ENCODE data around the gene PHLPP1.

The PHLPP1 gene

DNA sequence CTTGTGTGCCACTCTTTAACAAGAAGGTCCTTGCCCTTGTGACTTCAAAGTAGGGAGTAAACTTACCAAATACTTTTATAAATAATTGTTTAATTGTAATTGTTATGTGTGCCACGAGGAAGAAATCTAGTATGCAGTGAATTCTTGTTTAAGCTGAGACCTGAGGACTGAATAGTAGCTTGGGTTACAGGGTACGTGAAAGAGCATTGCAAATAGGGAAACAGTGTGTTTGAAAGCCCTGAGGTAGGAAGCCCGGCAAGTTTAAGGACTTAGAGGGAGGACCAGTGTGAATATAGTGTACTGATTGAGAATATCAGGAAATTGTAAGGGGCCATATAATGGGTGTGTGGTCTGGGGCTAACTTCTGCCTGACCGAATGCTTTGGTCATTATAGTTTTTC, 26.2 kb downstream of the PHLPP1 start:
- Histone ChIP-seq H3K9me3 (ENCODE audit: insufficient read depth, low read depth, low read length) (no peaks in the 10 kb centered on the region), H3K79me2 (ENCODE audit: insufficient read depth, low read length) (peaks cover 95% of the 10 kb centered on the region), H3K4me3 (ENCODE audit: low read length, poor library complexity, severe bottlenecking) (no peak overlapping the region), H3K4me1 (ENCODE audit: insufficient read depth, low read length, poor library complexity, severe bottlenecking) (peaks cover 41% of the 10 kb centered on the region), H3K9me2 (replicated peaks; ENCODE audit: low read depth, low read length) (no peaks in the 10 kb centered on the region), H3K36me3 (ENCODE audit: insufficient read depth, low read length) (no peaks in the 10 kb centered on the region), H3K9ac (ENCODE audit: low read depth, low read length, poor library complexity, severe bottlenecking) (no peak overlapping the region), H3K27me3 (ENCODE audit: insufficient read depth, low read length, poor library complexity, severe bottlenecking) (no peaks in the 10 kb centered on the region), H4K20me1 (ENCODE audit: insufficient read depth, low read length, poor library complexity, severe bottlenecking) (peaks cover 35% of the 10 kb centered on the region), H3F3A (ENCODE audit: low read depth) (no peaks in the 10 kb centered on the region), H3K4me2 (ENCODE audit: low read depth, low read length, poor library complexity, severe bottlenecking) (no peak overlapping the region), H2AFZ (ENCODE audit: low read length) (no peak overlapping the region)
- TF ChIP-seq EZH2phosphoT487 (IDR thresholded peaks at IDR 0.05; ENCODE audit: borderline replicate concordance): no peak
- no peak for TF ChIP-seq CTCF (conservative IDR thresholded peaks at IDR 0.05; ENCODE audit: low read length)

DNA sequence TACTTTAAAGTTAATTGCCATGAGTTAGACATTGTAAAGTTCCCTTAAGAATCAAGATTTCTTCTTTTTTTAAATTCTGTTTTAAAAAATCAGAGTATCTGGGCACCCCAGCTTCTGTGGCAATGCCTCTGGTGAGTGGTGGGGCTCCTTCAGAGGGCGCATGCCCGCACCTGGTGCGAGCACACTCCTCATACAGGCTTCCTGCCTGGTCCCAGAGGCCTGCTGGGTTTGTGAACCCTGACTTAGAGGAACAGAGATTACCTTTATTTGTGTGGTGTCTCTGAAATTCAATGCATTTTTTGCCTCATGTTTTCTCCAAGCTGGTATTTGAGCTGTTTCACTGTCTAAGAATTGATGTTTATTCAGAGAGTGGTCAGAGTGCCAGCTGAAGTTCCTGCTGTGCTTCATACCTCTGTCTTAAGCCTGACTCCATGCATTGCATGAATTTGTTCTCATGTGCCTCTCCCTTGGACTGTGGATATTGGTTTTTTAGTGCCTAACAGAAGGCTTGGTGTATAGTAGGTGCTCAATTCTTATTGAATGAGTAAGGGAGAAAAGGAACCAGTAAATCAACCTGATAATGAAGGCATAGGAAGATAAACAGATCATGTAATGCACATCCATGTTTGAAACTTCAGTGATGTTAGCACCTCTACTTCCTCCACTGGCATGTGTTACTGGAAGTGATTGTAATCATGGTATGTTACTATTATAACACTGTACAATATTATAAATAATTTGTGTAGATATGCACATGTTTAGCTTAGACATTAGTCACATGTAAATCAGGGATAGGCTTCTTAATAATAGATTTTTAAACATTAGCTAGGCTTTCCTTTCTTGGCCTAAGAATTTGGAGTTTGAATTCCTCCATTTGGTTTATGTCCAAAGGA, 29.0 kb downstream of the PHLPP1 start:
- no peaks in the 10 kb centered on the region for H3K9me2 ChIP-seq (replicated peaks; ENCODE audit: low read depth, low read length)
- H3K4me2 ChIP-seq (ENCODE audit: low read depth, low read length, poor library complexity, severe bottlenecking): no peak overlapping the region
- no peaks in the 10 kb centered on the region for H3K27me3 ChIP-seq (ENCODE audit: insufficient read depth, low read length, poor library complexity, severe bottlenecking)
- H3K36me3 ChIP-seq (ENCODE audit: insufficient read depth, low read length): no peaks in the 10 kb centered on the region
- no peaks in the 10 kb centered on the region for H3K9me3 ChIP-seq (ENCODE audit: insufficient read depth, low read depth, low read length)
- peaks cover 30% of the 10 kb centered on the region for H3K4me1 ChIP-seq (ENCODE audit: insufficient read depth, low read length, poor library complexity, severe bottlenecking)
- H3K4me3 ChIP-seq (ENCODE audit: low read length, poor library complexity, severe bottlenecking): no peak overlapping the region
- no peaks in the 10 kb centered on the region for H3F3A ChIP-seq (ENCODE audit: low read depth)
- peaks cover 95% of the 10 kb centered on the region for H3K79me2 ChIP-seq (ENCODE audit: insufficient read depth, low read length)
- peaks cover 25% of the 10 kb centered on the region for H4K20me1 ChIP-seq (ENCODE audit: insufficient read depth, low read length, poor library complexity, severe bottlenecking)
- no peak overlapping the region for H3K9ac ChIP-seq (ENCODE audit: low read depth, low read length, poor library complexity, severe bottlenecking)
- TF ChIP-seq CTCF (conservative IDR thresholded peaks at IDR 0.05; ENCODE audit: low read length) (no peak), EZH2phosphoT487 (IDR thresholded peaks at IDR 0.05; ENCODE audit: borderline replicate concordance) (no peak)
- H2AFZ ChIP-seq (ENCODE audit: low read length): no peak overlapping the region

DNA sequence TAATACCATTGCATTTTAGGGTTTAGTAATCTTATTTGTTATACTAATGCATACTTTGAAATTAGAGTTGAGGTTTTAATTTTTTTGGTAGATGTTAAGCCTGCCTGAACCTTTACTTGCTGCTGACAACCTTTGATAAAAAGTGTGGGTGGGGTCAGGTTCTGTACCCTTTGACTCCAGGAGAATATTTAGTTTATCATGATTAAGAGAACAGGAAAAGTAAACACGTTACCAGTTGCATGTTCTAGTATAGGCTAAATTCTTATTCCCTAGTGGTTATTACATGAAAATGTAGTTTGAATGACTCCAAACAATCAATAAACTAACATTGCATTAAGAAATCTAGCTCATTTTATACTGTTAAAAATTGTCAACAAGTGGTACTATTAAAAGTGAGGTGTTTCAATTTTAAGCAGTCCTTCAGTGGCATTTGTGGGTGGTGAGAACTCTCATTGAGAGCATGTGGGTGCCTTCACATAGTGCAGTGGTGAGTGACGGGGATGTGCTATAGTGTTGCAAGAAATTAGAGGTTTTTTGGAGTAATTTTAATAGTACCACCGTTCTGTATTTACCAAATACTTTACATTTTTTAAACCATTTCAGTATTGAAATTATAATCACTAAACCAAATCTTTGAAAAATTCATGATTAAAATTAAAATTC, 29.9 kb downstream of the PHLPP1 start:
- H3K79me2 ChIP-seq (ENCODE audit: insufficient read depth, low read length): peaks cover 96% of the 10 kb centered on the region

More for the DNA sequence above, 29.9 kb downstream of the PHLPP1 start:
- H3K27me3 ChIP-seq (ENCODE audit: insufficient read depth, low read length, poor library complexity, severe bottlenecking): no peaks in the 10 kb centered on the region
- peaks cover 30% of the 10 kb centered on the region for H3K4me1 ChIP-seq (ENCODE audit: insufficient read depth, low read length, poor library complexity, severe bottlenecking)
- no peak overlapping the region for H3K4me2 ChIP-seq (ENCODE audit: low read depth, low read length, poor library complexity, severe bottlenecking)
- no peaks in the 10 kb centered on the region for H3F3A ChIP-seq (ENCODE audit: low read depth)
- no peak overlapping the region for H3K9ac ChIP-seq (ENCODE audit: low read depth, low read length, poor library complexity, severe bottlenecking)
- no peak overlapping the region for H2AFZ ChIP-seq (ENCODE audit: low read length)
- no peak overlapping the region for H3K4me3 ChIP-seq (ENCODE audit: low read length, poor library complexity, severe bottlenecking)
- H3K9me3 ChIP-seq (ENCODE audit: insufficient read depth, low read depth, low read length): no peaks in the 10 kb centered on the region
- TF ChIP-seq CTCF (conservative IDR thresholded peaks at IDR 0.05; ENCODE audit: low read length) (0 out of 2 replicates have a peak, but pooled peaks have one; percentile 13), EZH2phosphoT487 (IDR thresholded peaks at IDR 0.05; ENCODE audit: borderline replicate concordance) (no peak)
- peaks cover 25% of the 10 kb centered on the region for H4K20me1 ChIP-seq (ENCODE audit: insufficient read depth, low read length, poor library complexity, severe bottlenecking)
- no peaks in the 10 kb centered on the region for H3K36me3 ChIP-seq (ENCODE audit: insufficient read depth, low read length)
- H3K9me2 ChIP-seq (replicated peaks; ENCODE audit: low read depth, low read length): no peaks in the 10 kb centered on the region
